Activated naive CD8-positive, alpha-beta T cell treated with anti-CD3 and anti-CD28 coated beads, Interleukin-2, amount 10 ng/mL, durations not matched to agents 7 days and 5 days (primary cell): ENCODE measurements around the gene MKX. TPM values are rescaled to one million over a fixed set of nuclear protein-coding genes. Genes with fewer than 3 reads are reported as not detected.

Experiments
- total RNA-seq, 2 experiments: library from RNA; stranded (reverse); gene quantifications; one replicate each; pipeline ENCODE4 v1.2.3, GENCODE V29; 2021

The MKX gene
- total RNA-seq, 2 experiments from 2014 or later = 0.08 TPM; not detected in 1

Other genes starting within 250 kb of the MKX start
- gene RAB18, start 241.5 kb downstream of the MKX start, total RNA-seq = 10 to 100 TPM; 64.0 to 69.6 TPM